ENCODE results near the gene GABBR2. TPM values are rescaled to one million over a fixed set of nuclear protein-coding genes. Genes with fewer than 3 reads are reported as not detected.
A peak's percentile ranks its signal among the peaks of the same experiment; 100 is the strongest.

The GABBR2 gene
- total RNA-seq, 1 donor from 2014 or later, result 0.24 TPM

DNA sequence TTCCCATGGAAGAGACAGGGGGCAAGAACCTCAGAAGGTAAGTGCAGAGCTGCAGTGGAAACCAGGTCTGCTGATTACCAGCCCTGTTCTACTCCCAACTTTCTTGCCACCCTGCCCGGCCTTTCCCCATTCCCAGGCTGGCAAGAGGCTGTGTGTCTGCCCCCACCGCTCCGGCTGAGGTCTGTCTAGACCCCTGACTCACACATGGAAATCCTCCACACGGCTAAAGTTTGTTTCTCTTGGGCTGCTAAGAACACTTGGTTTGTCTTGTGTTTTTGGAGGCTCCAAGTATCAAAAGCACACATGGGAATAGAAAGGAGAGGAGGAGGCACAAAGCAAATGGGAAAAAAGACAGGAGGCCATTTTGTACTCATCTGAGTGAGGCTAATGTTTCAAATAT lies 168.3 kb downstream of the GABBR2 start:
- TF ChIP-seq, protein P1, sequence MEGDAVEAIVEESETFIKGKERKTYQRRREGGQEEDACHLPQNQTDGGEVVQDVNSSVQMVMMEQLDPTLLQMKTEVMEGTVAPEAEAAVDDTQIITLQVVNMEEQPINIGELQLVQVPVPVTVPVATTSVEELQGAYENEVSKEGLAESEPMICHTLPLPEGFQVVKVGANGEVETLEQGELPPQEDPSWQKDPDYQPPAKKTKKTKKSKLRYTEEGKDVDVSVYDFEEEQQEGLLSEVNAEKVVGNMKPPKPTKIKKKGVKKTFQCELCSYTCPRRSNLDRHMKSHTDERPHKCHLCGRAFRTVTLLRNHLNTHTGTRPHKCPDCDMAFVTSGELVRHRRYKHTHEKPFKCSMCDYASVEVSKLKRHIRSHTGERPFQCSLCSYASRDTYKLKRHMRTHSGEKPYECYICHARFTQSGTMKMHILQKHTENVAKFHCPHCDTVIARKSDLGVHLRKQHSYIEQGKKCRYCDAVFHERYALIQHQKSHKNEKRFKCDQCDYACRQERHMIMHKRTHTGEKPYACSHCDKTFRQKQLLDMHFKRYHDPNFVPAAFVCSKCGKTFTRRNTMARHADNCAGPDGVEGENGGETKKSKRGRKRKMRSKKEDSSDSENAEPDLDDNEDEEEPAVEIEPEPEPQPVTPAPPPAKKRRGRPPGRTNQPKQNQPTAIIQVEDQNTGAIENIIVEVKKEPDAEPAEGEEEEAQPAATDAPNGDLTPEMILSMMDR (IDR thresholded peaks at IDR 0.05), result no peak
- ATAC-seq (no peak), DNase-seq (no peak)
- no peak overlapping the region for H3K4me3 ChIP-seq
- no peaks in the 10 kb centered on the region for H3K9me3 ChIP-seq
- no peaks in the 10 kb centered on the region for H3K4me1 ChIP-seq
- intact Hi-C loops (cut with DNase I), result no loop called here
- no peaks in the 10 kb centered on the region for H3K36me3 ChIP-seq
- no peak overlapping the region for H3K27ac ChIP-seq
- no peaks in the 10 kb centered on the region for H3K27me3 ChIP-seq (ENCODE audit: low read depth)

DNA sequence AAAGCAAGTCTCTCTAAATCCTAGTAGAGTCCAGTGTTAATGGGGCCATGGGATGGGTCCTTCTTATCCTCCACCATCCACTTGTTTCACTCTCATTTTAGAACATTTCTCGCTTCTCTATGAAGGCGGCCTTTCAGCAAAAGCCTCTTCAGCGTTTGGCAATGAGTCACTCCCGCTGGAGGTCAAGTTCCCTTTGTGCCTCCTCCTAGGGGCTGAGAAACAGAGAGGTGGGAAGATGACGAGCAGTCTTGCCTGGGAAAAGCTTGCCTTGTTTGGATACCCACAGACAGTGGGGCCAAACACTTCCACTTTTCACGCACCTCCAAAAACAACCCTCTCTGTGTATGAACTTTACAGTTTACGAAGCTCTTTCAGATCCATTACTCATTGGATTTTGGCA lies 168.8 kb downstream of the GABBR2 start:
- Histone ChIP-seq H3K4me3 (no peak overlapping the region), H3K9me3 (no peaks in the 10 kb centered on the region), H3K27me3 (ENCODE audit: low read depth) (no peaks in the 10 kb centered on the region), H3K36me3 (no peaks in the 10 kb centered on the region), H3K4me1 (no peaks in the 10 kb centered on the region), H3K27ac (no peak overlapping the region)
- ATAC-seq, result no peak
- no peak for DNase-seq
- TF ChIP-seq, protein P1 (IDR thresholded peaks at IDR 0.05), result no peak
- intact Hi-C loops (cut with DNase I), result no loop called here

DNA sequence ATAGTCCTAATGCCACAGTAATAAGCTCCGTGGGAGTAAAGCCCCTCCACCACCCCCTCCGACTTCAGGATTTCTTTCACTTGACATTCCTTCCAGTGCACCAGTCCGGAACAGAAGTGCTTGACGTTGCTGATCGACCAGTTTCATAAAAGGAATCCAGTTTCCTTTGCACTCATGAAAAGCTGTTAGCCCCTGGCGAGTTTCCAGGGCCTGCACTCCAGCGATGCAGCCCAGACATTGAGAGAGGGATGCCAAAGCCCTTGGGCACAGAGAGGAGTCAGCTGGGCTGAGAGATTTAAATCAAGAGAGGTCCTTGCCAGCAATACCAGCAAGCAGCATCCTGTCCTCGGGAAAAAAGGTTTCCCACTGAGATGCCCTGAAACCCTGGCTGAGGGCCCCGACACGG lies 170.1 kb downstream of the GABBR2 start:
- DNase-seq (peak; percentile 64), ATAC-seq (peak; percentile 80 to 86)
- H3K4me1 ChIP-seq, result no peaks in the 10 kb centered on the region
- H3K27ac ChIP-seq, result no peak overlapping the region
- TF ChIP-seq, protein P1 (IDR thresholded peaks at IDR 0.05), result no peak
- H3K27me3 ChIP-seq (ENCODE audit: low read depth), result no peaks in the 10 kb centered on the region
- H3K36me3 ChIP-seq, result no peaks in the 10 kb centered on the region
- no peak overlapping the region for H3K4me3 ChIP-seq
- intact Hi-C loops (cut with DNase I), result no loop called here
- H3K9me3 ChIP-seq, result no peaks in the 10 kb centered on the region

DNA sequence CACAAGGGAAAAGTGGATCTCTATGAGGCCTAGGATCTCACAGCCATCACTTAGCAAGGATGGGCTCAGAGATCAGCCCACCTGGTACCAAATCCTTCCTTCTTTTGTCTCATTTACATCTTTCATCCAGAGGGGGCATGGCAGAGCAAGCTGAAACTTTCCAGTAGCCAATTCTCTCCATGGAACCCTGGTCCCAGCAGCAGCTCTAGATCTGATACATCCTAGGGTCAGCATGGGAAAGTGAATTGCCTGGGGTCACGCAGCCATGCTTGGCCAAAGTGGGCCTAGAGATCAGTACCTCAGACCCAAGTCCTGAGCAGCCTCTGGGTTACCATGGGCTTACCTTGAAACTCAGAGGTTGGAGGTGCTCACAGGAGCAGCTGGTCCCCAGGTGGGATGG lies 170.5 kb downstream of the GABBR2 start:
- Histone ChIP-seq H3K4me1 (no peaks in the 10 kb centered on the region), H3K27me3 (ENCODE audit: low read depth) (no peaks in the 10 kb centered on the region), H3K27ac (no peak overlapping the region), H3K36me3 (no peaks in the 10 kb centered on the region), H3K9me3 (no peaks in the 10 kb centered on the region), H3K4me3 (no peak overlapping the region)
- DNase-seq (no peak), ATAC-seq (no peak)
- intact Hi-C loops (cut with DNase I), result no loop called here
- TF ChIP-seq, protein P1 (IDR thresholded peaks at IDR 0.05), result no peak

DNA sequence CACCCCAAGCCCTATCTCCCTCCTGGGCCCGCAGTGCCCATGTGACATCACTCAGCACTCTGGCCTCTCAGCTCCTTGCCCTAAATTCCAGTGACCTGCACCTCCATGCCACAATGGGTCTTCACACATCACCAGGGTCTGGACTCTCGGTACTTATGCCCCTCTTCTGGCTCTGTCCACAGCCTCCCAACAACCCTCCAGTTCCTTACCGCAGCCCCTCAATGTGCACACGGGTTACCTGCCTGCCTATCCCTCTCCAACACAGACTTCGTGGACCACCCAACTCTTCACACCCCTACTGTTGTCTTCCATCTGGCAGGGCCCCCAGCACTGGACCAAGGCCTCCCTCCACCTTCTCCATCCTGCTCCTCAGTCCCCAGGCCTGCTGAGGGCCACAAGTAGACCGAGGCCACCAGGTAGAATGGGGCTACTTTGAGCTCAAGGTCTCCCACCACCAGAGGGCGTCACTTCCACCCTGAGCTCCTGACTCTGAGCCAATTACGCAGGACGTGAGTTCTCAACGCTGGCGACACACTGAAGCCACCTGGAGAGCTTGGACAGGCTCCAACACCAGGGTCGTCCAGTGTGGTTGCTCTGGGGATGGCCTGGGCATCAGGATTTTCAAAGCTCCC lies 172.1 kb downstream of the GABBR2 start:
- Histone ChIP-seq H3K4me3 (no peak overlapping the region), H3K9me3 (no peaks in the 10 kb centered on the region), H3K27me3 (ENCODE audit: low read depth) (no peaks in the 10 kb centered on the region), H3K4me1 (no peaks in the 10 kb centered on the region), H3K36me3 (no peaks in the 10 kb centered on the region), H3K27ac (no peak overlapping the region)
- TF ChIP-seq, protein P1 (IDR thresholded peaks at IDR 0.05), result peak; percentile 29
- intact Hi-C loops (cut with DNase I), result no loop called here
- ATAC-seq (no peak), DNase-seq (no peak)

All from lower lobe of right lung (tissue), 2 donors.